Keratinocyte (primary cell): ENCODE results near the gene ACTG1. TPM values are rescaled to one million over a fixed set of nuclear protein-coding genes. Genes with fewer than 3 reads are reported as not detected.

Experiments
- DNase-seq: peaks from one replicate; pipeline ENCODE4 v3.0.0-alpha.2; 2011; ENCODE audit warnings: low read depth, missing footprints, low spot score
- FAIRE-seq: peaks from 2 replicates; lab custom pipeline; 2011; peaks lifted over from hg19 to GRCh38; lab: Jason Lieb, UNC
- H2AFZ ChIP-seq: 2 replicates; pipeline ENCODE4 v1.6.0; 2012; ENCODE audit warnings: low read length, control low read depth, inconsistent platforms; ENCODE audit not compliant: control insufficient read depth
- H3K27ac ChIP-seq: 2 replicates; pipeline ENCODE4 v1.5.1; 2011; ENCODE audit warnings: low read length; ENCODE audit not compliant: control insufficient read depth, insufficient read depth
- H3K27me3 ChIP-seq: 3 replicates; pipeline ENCODE4 v1.6.0; 2011; ENCODE audit warnings: low read length; ENCODE audit not compliant: control insufficient read depth, insufficient read depth; ENCODE audit errors: extremely low read depth
- H3K36me3 ChIP-seq, 2 experiments: 2 replicates in 1 of 2; 3 replicates in 1 of 2; pipeline ENCODE4 v1.5.1; 2011; ENCODE audit warnings: low read length in 2 of 2, mild to moderate bottlenecking in 1 of 2; ENCODE audit not compliant: control insufficient read depth in 2 of 2, insufficient read depth in 2 of 2; ENCODE audit errors: extremely low read depth in 1 of 2
- H3K4me1 ChIP-seq: 3 replicates; pipeline ENCODE4 v1.5.1; 2011; ENCODE audit warnings: low read length; ENCODE audit not compliant: control insufficient read depth, insufficient read depth; ENCODE audit errors: extremely low read depth
- H3K4me2 ChIP-seq: 3 replicates; pipeline ENCODE4 v1.6.0; 2011; ENCODE audit warnings: low read depth, low read length; ENCODE audit not compliant: control insufficient read depth, insufficient read depth; ENCODE audit errors: extremely low read depth
- H3K4me3 ChIP-seq, 3 experiments: fragments of 200-600 bp in 1 of 3; sonication (generic) in 1 of 3; 2 replicates in 2 of 3; 3 replicates in 1 of 3; pipeline ENCODE4 v1.5.1; 2011 to 2016; ENCODE audit warnings: low read length in 3 of 3, mild to moderate bottlenecking in 3 of 3, control low read depth in 2 of 3, inconsistent platforms in 1 of 3, low read depth in 1 of 3, mixed read lengths in 1 of 3, mixed run types in 1 of 3, moderate library complexity in 1 of 3; ENCODE audit not compliant: control insufficient read depth in 2 of 3, insufficient read depth in 2 of 3; ENCODE audit errors: extremely low read depth in 1 of 3
- H3K79me2 ChIP-seq: 2 replicates; pipeline ENCODE4 v1.6.0; 2012; ENCODE audit warnings: low read length; ENCODE audit not compliant: control insufficient read depth, insufficient read depth
- H3K9ac ChIP-seq: 3 replicates; pipeline ENCODE4 v1.6.0; 2011; ENCODE audit warnings: low read length; ENCODE audit not compliant: control insufficient read depth, insufficient read depth; ENCODE audit errors: extremely low read depth
- H3K9me1 ChIP-seq: 3 replicates; pipeline ENCODE4 v1.6.0; 2011; ENCODE audit warnings: low read length; ENCODE audit not compliant: control insufficient read depth, insufficient read depth; ENCODE audit errors: extremely low read depth
- H3K9me3 ChIP-seq: 2 replicates; pipeline ENCODE4 v1.5.1; 2012; ENCODE audit warnings: low read depth, low read length; ENCODE audit not compliant: control insufficient read depth
- H4K20me1 ChIP-seq: 3 replicates; pipeline ENCODE4 v1.6.0; 2011; ENCODE audit warnings: low read length; ENCODE audit not compliant: control insufficient read depth, insufficient read depth; ENCODE audit errors: extremely low read depth
- CTCF ChIP-seq, 3 experiments: IDR thresholded peaks in 1 of 3; conservative IDR thresholded peaks in 1 of 3; optimal IDR thresholded peaks in 1 of 3; 2 replicates in 2 of 3; 3 replicates in 1 of 3; pipeline versions ENCODE3 to v1.5.1; 2011; ENCODE audit warnings: low read length in 3 of 3, mild to moderate bottlenecking in 3 of 3, moderate library complexity in 2 of 3, control low read depth in 1 of 3, inconsistent platforms in 1 of 3; ENCODE audit not compliant: insufficient read depth in 2 of 3; ENCODE audit errors: extremely low read depth in 1 of 3
- EZH2 ChIP-seq: IDR thresholded peaks from one replicate; pipeline ENCODE4 v1.6.1; 2012; ENCODE audit warnings: inconsistent platforms, mild to moderate bottlenecking, low read length, moderate library complexity
- dilution Hi-C: fragments of 300-500 bp; cut with MboI; formaldehyde crosslinking; loops from one replicate; pipeline ENCODE4 v1.7.0; 2020; ENCODE audit warnings: low sequenced_read_pairs; ENCODE audit not compliant: extremely low pct_ligation_motif_present
- polyA plus RNA-seq, 5 experiments: library from polyadenylated mRNA; depleted of rRNA in 3 of 5; stranded (reverse) in 3 of 5; stranded (forward) in 1 of 5; unstranded in 1 of 5; fragments of >200 nt; gene quantifications; 1 replicate in 1 of 5; 2 replicates in 3 of 5; 3 replicates in 1 of 5; pipeline versions ENCODE4 v1.2.1 to v1.2.3, GENCODE V29; 2011 to 2012; ENCODE audit warnings: missing spikeins in 2 of 5, low read depth in 1 of 5, low replicate concordance in 1 of 5

The ACTG1 gene
- polyA plus RNA-seq, 1 donor (not counting 4 experiments of a cell fraction or from before 2014, with no cell fraction given): 1,867 TPM

DNA sequence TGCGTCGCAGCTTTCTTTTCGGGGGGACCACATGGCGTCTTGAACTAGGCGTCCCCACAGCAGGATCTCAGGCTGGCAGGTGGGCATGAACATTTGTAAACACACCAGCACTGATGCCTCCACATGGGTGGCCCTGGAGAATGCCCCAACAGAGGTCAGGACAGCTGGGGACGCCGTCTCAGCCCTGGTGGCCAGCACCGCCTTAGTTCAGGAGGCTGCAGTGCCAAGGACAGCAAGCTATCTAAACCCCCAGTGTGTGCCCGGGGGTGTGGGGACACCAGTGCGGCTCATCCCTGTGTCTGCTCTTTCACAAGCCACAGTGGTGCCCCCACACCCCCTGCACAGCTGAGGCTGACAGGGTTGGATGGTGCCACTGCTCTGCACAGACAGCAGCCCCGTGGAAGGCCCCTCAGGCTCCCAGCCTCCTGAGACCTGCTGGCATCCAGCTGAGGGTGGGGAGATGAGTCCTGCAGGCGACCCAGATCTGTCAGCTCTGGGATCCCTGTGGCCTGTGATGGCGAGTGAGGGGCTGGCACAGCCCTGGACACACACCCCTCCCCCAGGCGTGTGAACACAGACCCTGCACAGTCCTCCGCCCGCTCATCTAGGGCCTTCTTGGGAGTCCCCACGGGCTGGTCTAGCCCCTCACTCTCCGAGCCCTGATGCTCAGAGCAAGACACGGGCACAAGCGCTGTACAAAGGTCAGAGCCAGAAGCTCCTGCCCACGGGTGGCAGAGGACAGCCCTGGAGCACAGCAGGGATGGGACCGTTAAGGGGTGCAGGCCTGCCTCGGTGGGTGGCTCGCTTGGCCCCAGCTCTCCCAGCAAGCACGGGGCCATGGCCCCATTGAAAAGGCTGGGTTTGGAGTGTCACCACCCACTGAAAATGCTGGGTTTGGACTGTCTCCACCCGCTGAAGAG lies 26.3 kb upstream of the ACTG1 start:
- H3K4me3 ChIP-seq: no peak overlapping the region
- H3K36me3 ChIP-seq: peaks cover 14 to 17% of the 10 kb centered on the region in 2 experiments
- TF ChIP-seq EZH2 (no peak), CTCF (optimal IDR thresholded peaks at IDR 0.05 in 1 of 3, IDR thresholded peaks at IDR 0.05 in 1 of 3, conservative IDR thresholded peaks at IDR 0.05 in 1 of 3; ENCODE audit: extremely low read depth in 1 of 3, insufficient read depth in 2 of 3, low read length in 3 of 3) (no peak)
- no peak overlapping the region for H3K4me2 ChIP-seq
- H3K79me2 ChIP-seq: no peaks in the 10 kb centered on the region
- DNase-seq (no peak), FAIRE-seq (no peak)
- no peak overlapping the region for H3K27ac ChIP-seq
- H3K9me3 ChIP-seq: no peaks in the 10 kb centered on the region
- dilution Hi-C loops: no loop called here
- H3K9me1 ChIP-seq: no peaks in the 10 kb centered on the region
- H3K9ac ChIP-seq: no peak overlapping the region
- H4K20me1 ChIP-seq: peaks cover 7% of the 10 kb centered on the region
- H2AFZ ChIP-seq: no peak overlapping the region
- H3K27me3 ChIP-seq: peaks cover 30% of the 10 kb centered on the region
- H3K4me1 ChIP-seq: peaks cover 3% of the 10 kb centered on the region

- Histone ChIP-seq H3K27ac (no peak overlapping the region), H3K79me2 (no peaks in the 10 kb centered on the region), H2AFZ (no peak overlapping the region), H3K9me1 (no peaks in the 10 kb centered on the region), H3K9ac (no peak overlapping the region), H4K20me1 (peaks cover 7% of the 10 kb centered on the region), H3K27me3 (peaks cover 34% of the 10 kb centered on the region), H3K9me3 (no peaks in the 10 kb centered on the region), H3K4me3 (no peak overlapping the region), H3K4me1 (peaks cover 3% of the 10 kb centered on the region), H3K4me2 (no peak overlapping the region), H3K36me3 (peaks cover 5 to 15% of the 10 kb centered on the region in 2 experiments)
- TF ChIP-seq CTCF (optimal IDR thresholded peaks at IDR 0.05 in 1 of 3, IDR thresholded peaks at IDR 0.05 in 1 of 3, conservative IDR thresholded peaks at IDR 0.05 in 1 of 3; ENCODE audit: extremely low read depth in 1 of 3, insufficient read depth in 2 of 3, low read length in 3 of 3): no peak
- DNase-seq (no peak), FAIRE-seq (no peak)
- dilution Hi-C loops: no loop called here
Observed at GRCh38 chr17:81537856-81538555, 25.4 kb upstream of the ACTG1 start.
